Neural cell (in vitro differentiated cells): ENCODE results near the gene TRPV3. TPM values are rescaled to one million over a fixed set of nuclear protein-coding genes. Genes with fewer than 3 reads are reported as not detected.
"Not testable (repeated sequence)": the region's sequence is repeated elsewhere in the genome, so short reads cannot be mapped to it uniquely, and the experiment has no call there.

Source experiments
- H2AFZ ChIP-seq: fragments of 200-600, 300-800 bp; sonication (generic), shearing (Covaris generic); 2 replicates; pipeline ENCODE4 v1.6.0; 2014; ENCODE audit warnings: low read depth, mild to moderate bottlenecking, antibody characterized with exemption, low read length, moderate library complexity
- H3F3A ChIP-seq: fragments of 200-600 bp; shearing (Covaris generic); 2 replicates; pipeline ENCODE4 v1.6.1; 2016; ENCODE audit warnings: mild to moderate bottlenecking, moderate library complexity, mixed read lengths, antibody characterized with exemption, low read length; ENCODE audit not compliant: insufficient read depth, poor library complexity, severe bottlenecking
- H3K27ac ChIP-seq: fragments of 200-600, 300-800 bp; sonication (generic), shearing (Covaris generic); 2 replicates; pipeline ENCODE4 v1.5.1; 2014; ENCODE audit warnings: mild to moderate bottlenecking, low read length, moderate library complexity
- H3K27me3 ChIP-seq: fragments of 300-800, 200-600 bp; sonication (generic), shearing (Covaris generic); 2 replicates; pipeline ENCODE4 v1.6.0; 2014; ENCODE audit warnings: mild to moderate bottlenecking, low read depth, low read length, moderate library complexity; ENCODE audit not compliant: insufficient read depth
- H3K36me3 ChIP-seq: fragments of 300-800, 200-600 bp; sonication (generic), shearing (Covaris generic); 2 replicates; pipeline ENCODE4 v1.5.1; 2014; ENCODE audit warnings: mild to moderate bottlenecking, antibody characterized with exemption, low read length, moderate library complexity; ENCODE audit not compliant: insufficient read depth
- H3K4me2 ChIP-seq: fragments of 300-800, 200-600 bp; sonication (generic), shearing (Covaris generic); 2 replicates; pipeline ENCODE4 v1.6.0; 2014; ENCODE audit warnings: mild to moderate bottlenecking, low read length
- H3K4me3 ChIP-seq: fragments of 300-800, 200-600 bp; sonication (generic), shearing (Covaris generic); 2 replicates; pipeline ENCODE4 v1.5.1; 2014; ENCODE audit warnings: mild to moderate bottlenecking, low read length, moderate library complexity
- H3K79me2 ChIP-seq: fragments of 200-600 bp; shearing (Covaris generic); replicated peaks from 2 replicates; pipeline ENCODE4 v1.6.0; 2014; ENCODE audit warnings: mild to moderate bottlenecking, low read length, moderate library complexity; ENCODE audit not compliant: insufficient read depth
- H3K9ac ChIP-seq: fragments of 300-800, 200-600 bp; sonication (generic), shearing (Covaris generic); 2 replicates; pipeline ENCODE4 v1.6.1; 2016; ENCODE audit warnings: mild to moderate bottlenecking, low read length, mixed read lengths
- H3K9me2 ChIP-seq: fragments of 200-600 bp; shearing (Covaris generic); 2 replicates; pipeline ENCODE4 v1.6.1; 2016; ENCODE audit warnings: mild to moderate bottlenecking, low read length, mixed read lengths; ENCODE audit not compliant: insufficient read depth
- H3K9me3 ChIP-seq: fragments of 200-600, 300-800 bp; sonication (generic), shearing (Covaris generic); 2 replicates; pipeline ENCODE4 v1.6.1; 2016; ENCODE audit warnings: mild to moderate bottlenecking, mixed run types, low read length, moderate library complexity, mixed read lengths
- H4K20me1 ChIP-seq: fragments of 200-600 bp; shearing (Covaris generic); 2 replicates; pipeline ENCODE4 v1.6.1; 2016; ENCODE audit warnings: mild to moderate bottlenecking, mixed run types; ENCODE audit not compliant: insufficient read depth
- CTCF ChIP-seq: fragments of 450-650 bp; IDR thresholded peaks from 2 replicates; pipeline ENCODE4 v1.5.1; 2014; ENCODE audit warnings: antibody characterized with exemption, mild to moderate bottlenecking, moderate library complexity; ENCODE audit not compliant: poor library complexity, severe bottlenecking
- EP300 ChIP-seq: fragments of 450-650 bp; conservative IDR thresholded peaks from 2 replicates; pipeline ENCODE4 v1.6.1; 2014; ENCODE audit warnings: antibody characterized with exemption, mild to moderate bottlenecking, moderate library complexity; ENCODE audit not compliant: poor library complexity, severe bottlenecking
- EZH2 ChIP-seq: fragments of 200-600, 300-800 bp; shearing (Covaris generic), sonication (generic); IDR thresholded peaks from 2 replicates; pipeline ENCODE4 v1.6.1; 2014; ENCODE audit warnings: antibody characterized with exemption, low read length, borderline replicate concordance, mild to moderate bottlenecking; ENCODE audit not compliant: insufficient read depth, poor library complexity, severe bottlenecking
- MXI1 ChIP-seq: fragments of 450-650 bp; conservative IDR thresholded peaks from 2 replicates; pipeline ENCODE4 v1.6.1; 2014; ENCODE audit warnings: antibody characterized with exemption, mild to moderate bottlenecking; ENCODE audit not compliant: poor library complexity, severe bottlenecking
- POLR2AphosphoS5 ChIP-seq: IDR thresholded peaks from 2 replicates; pipeline ENCODE4 v1.6.1; 2012
- RAD21 ChIP-seq: fragments of 450-650 bp; conservative IDR thresholded peaks from 2 replicates; pipeline ENCODE4 v1.6.1; 2014; ENCODE audit warnings: antibody characterized with exemption, mild to moderate bottlenecking, moderate library complexity
- SMC3 ChIP-seq: fragments of 450-650 bp; conservative IDR thresholded peaks from 2 replicates; pipeline ENCODE4 v1.6.1; 2014; ENCODE audit warnings: antibody characterized with exemption, mild to moderate bottlenecking, moderate library complexity; ENCODE audit not compliant: poor library complexity
- TAF1 ChIP-seq: IDR thresholded peaks from 2 replicates; pipeline ENCODE4 v1.6.1; 2012; ENCODE audit warnings: low read depth
- polyA plus RNA-seq: library from polyadenylated mRNA; depleted of rRNA; stranded (reverse); fragments of >200 nt; gene quantifications from 2 replicates; pipeline ENCODE4 v1.2.3, GENCODE V29; 2014
- TF ChIP-seq, protein P1 (sequence below): IDR thresholded peaks from 2 replicates; pipeline ENCODE4 v1.6.1; 2012; ENCODE audit warnings: borderline replicate concordance

The TRPV3 gene
- polyA plus RNA-seq, 1 donor from 2014 or later: 0.19 TPM

GRCh38 chr17:3583456-3583855 is 25.8 kb upstream of the TRPV3 start:
- H3K9ac ChIP-seq: no peak overlapping the region
- no peaks in the 10 kb centered on the region for H3K9me3 ChIP-seq
- no peak overlapping the region for H2AFZ ChIP-seq
- H3K36me3 ChIP-seq: no peaks in the 10 kb centered on the region
- no peaks in the 10 kb centered on the region for H3K27me3 ChIP-seq
- TF ChIP-seq POLR2AphosphoS5 (no peak), TAF1 (no peak), CTCF (no peak), EZH2 (no peak), SMC3 (no peak), RAD21 (no peak), MXI1 (no peak), EP300 (no peak)
- TF ChIP-seq, protein P1, sequence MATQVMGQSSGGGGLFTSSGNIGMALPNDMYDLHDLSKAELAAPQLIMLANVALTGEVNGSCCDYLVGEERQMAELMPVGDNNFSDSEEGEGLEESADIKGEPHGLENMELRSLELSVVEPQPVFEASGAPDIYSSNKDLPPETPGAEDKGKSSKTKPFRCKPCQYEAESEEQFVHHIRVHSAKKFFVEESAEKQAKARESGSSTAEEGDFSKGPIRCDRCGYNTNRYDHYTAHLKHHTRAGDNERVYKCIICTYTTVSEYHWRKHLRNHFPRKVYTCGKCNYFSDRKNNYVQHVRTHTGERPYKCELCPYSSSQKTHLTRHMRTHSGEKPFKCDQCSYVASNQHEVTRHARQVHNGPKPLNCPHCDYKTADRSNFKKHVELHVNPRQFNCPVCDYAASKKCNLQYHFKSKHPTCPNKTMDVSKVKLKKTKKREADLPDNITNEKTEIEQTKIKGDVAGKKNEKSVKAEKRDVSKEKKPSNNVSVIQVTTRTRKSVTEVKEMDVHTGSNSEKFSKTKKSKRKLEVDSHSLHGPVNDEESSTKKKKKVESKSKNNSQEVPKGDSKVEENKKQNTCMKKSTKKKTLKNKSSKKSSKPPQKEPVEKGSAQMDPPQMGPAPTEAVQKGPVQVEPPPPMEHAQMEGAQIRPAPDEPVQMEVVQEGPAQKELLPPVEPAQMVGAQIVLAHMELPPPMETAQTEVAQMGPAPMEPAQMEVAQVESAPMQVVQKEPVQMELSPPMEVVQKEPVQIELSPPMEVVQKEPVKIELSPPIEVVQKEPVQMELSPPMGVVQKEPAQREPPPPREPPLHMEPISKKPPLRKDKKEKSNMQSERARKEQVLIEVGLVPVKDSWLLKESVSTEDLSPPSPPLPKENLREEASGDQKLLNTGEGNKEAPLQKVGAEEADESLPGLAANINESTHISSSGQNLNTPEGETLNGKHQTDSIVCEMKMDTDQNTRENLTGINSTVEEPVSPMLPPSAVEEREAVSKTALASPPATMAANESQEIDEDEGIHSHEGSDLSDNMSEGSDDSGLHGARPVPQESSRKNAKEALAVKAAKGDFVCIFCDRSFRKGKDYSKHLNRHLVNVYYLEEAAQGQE: no peak
- no peaks in the 10 kb centered on the region for H4K20me1 ChIP-seq
- no peaks in the 10 kb centered on the region for H3K79me2 ChIP-seq
- H3F3A ChIP-seq: no peaks in the 10 kb centered on the region
- H3K27ac ChIP-seq: no peak overlapping the region
- no peak overlapping the region for H3K4me3 ChIP-seq
- H3K4me2 ChIP-seq: no peak overlapping the region
- H3K9me2 ChIP-seq: no peaks in the 10 kb centered on the region

DNA sequence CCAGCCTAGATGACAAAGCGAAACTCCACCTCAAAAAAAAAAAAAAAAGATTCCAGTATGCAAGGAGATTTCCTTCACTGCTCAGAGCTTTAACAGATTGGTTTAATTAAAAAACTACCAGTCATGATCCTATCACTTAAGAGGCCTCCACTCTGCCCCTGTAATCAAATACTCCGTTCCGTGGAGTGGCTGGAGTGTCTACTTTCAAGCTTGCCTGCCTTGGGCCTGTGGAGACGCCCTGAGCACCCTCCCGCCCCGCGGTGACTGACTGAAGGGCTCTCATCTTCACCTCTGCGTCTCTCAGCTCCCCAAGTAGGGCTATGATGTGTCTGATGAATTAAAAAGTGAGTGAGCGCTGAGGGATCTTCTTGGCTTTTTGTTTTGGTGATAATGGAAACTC is 25.3 kb upstream of the TRPV3 start:
- H3K9me2 ChIP-seq: no peaks in the 10 kb centered on the region
- no peaks in the 10 kb centered on the region for H4K20me1 ChIP-seq
- TF ChIP-seq SMC3 (no peak), POLR2AphosphoS5 (no peak), EZH2 (no peak), EP300 (no peak), RAD21 (no peak), TAF1 (no peak), MXI1 (no peak), CTCF (no peak)
- TF ChIP-seq, protein P1: no peak
- no peak overlapping the region for H3K9ac ChIP-seq
- no peaks in the 10 kb centered on the region for H3F3A ChIP-seq
- no peaks in the 10 kb centered on the region for H3K27me3 ChIP-seq
- H3K27ac ChIP-seq: no peak overlapping the region
- no peaks in the 10 kb centered on the region for H3K79me2 ChIP-seq
- no peak overlapping the region for H3K4me2 ChIP-seq
- no peaks in the 10 kb centered on the region for H3K9me3 ChIP-seq
- no peak overlapping the region for H3K4me3 ChIP-seq
- H2AFZ ChIP-seq: no peak overlapping the region
- H3K36me3 ChIP-seq: no peaks in the 10 kb centered on the region

- not testable (repeated sequence) for H3K36me3 ChIP-seq, H3K27ac ChIP-seq, H3K9me3 ChIP-seq, H3K9ac ChIP-seq, H3F3A ChIP-seq, H3K27me3 ChIP-seq, H3K4me3 ChIP-seq, H2AFZ ChIP-seq, H4K20me1 ChIP-seq, H3K4me2 ChIP-seq, H3K9me2 ChIP-seq, H3K79me2 ChIP-seq
Measured at GRCh38 chr17:3578667-3579066, 21.1 kb upstream of the TRPV3 start.
